ENCODE data around the gene SMYD2. TPM values are rescaled to one million over a fixed set of nuclear protein-coding genes. Genes with fewer than 3 reads are reported as not detected.

Gene SMYD2
- total and polyA plus RNA-seq, 2 of the 8 experiments (the other 6 are each of a cell fraction or from before 2014, with no cell fraction given), result 3.0 to 5.2 TPM

- Histone ChIP-seq H2BK12ac (ENCODE audit: low read depth, low read length) (no peak overlapping the region), H3K9ac (replicated peaks in 1 of 4; ENCODE audit: extremely low read depth in 1 of 4, low read depth in 3 of 4, low read length in 3 of 4) (no peak overlapping the region; a peak in 1 of 7 replicates), H2AFZ (ENCODE audit: low read length) (no peak overlapping the region), H3K4me1 (replicated peaks in 1 of 4; ENCODE audit: control insufficient read depth in 3 of 4, insufficient read depth in 4 of 4, low read length in 3 of 4) (peaks cover 6 to 10% (median 7%) of the 10 kb centered on the region in 4 experiments), H3K36me3 (ENCODE audit: control insufficient read depth in 2 of 4, insufficient read depth in 4 of 4, low read length in 3 of 4) (no peaks in the 10 kb centered on the region), H3K4me2 (ENCODE audit: insufficient read depth in 1 of 2, low read depth in 2 of 2, low read length in 2 of 2) (peak overlapping the region; percentile 55 to 74), H4K8ac (ENCODE audit: extremely low read depth, insufficient read depth, low read length) (no peak overlapping the region), H2BK15ac (ENCODE audit: low read length) (no peak overlapping the region), H3K27me3 (replicated peaks in 1 of 4; ENCODE audit: control insufficient read depth in 3 of 4, extremely low read depth in 1 of 4, insufficient read depth in 3 of 4, low read length in 3 of 4) (peaks cover 13 to 50% (median 42%) of the 10 kb centered on the region in 4 experiments), H3K14ac (ENCODE audit: insufficient read length) (no peak overlapping the region), H3K56ac (replicated peaks; ENCODE audit: insufficient read length, low read depth, low read length) (no peak overlapping the region), H3K9me3 (ENCODE audit: insufficient read depth in 2 of 2, low read depth in 1 of 2, low read length in 1 of 2) (no peaks in the 10 kb centered on the region), H2BK120ac (replicated peaks; ENCODE audit: low read depth, low read length) (no peak overlapping the region), H2AK5ac (ENCODE audit: low read depth, low read length) (peak overlapping the region; percentile 91; the same call in 1 of the 2 replicates), H3K4ac (replicated peaks; ENCODE audit: insufficient read length, low read depth, low read length) (no peak overlapping the region), H3K4me3 (ENCODE audit: extremely low read depth in 1 of 4, insufficient read depth in 2 of 4, low read depth in 3 of 4, low read length in 4 of 4) (peak overlapping the region in 2 of 4 experiments; percentile 11 to 50; a peak in 4 of 8 replicates), H3K79me1 (ENCODE audit: low read depth, low read length) (no peaks in the 10 kb centered on the region), H3K23me2 (ENCODE audit: low read depth, low read length) (peaks cover 2% of the 10 kb centered on the region; the same call in 1 of the 2 replicates), H4K5ac (ENCODE audit: insufficient read length, low read depth, low read length) (no peak overlapping the region), H3K79me2 (ENCODE audit: control insufficient read depth in 1 of 2, insufficient read depth in 2 of 2, low read length in 2 of 2) (no peaks in the 10 kb centered on the region), H3K27ac (ENCODE audit: low read depth, low read length) (no peak overlapping the region), H4K91ac (replicated peaks; ENCODE audit: insufficient read length, low read length) (no peak overlapping the region), H2BK20ac (ENCODE audit: low read length) (no peak overlapping the region), H2BK5ac (ENCODE audit: low read depth, low read length) (no peak overlapping the region), H3K18ac (ENCODE audit: extremely low read depth, low read length) (0 out of 2 replicates have a peak overlapping the region, but pooled peaks have one; percentile 52), H3K23ac (ENCODE audit: insufficient read length) (no peak overlapping the region), H4K20me1 (replicated peaks in 1 of 2; ENCODE audit: control insufficient read depth in 1 of 2, insufficient read depth in 2 of 2, low read length in 2 of 2) (peaks cover 0 to 4% of the 10 kb centered on the region in 2 experiments)
- ChIA-PET CTCF (ENCODE audit: partially characterized antibody) (interaction anchor here (0.7 to 7.9 kb wide), 13 partner anchors 9 to 259 kb away, joined by 3 to 54 read pairs (median 5); partner anchors contain the start of gene SMYD2), POLR2A (ENCODE audit: partially characterized antibody) (interaction anchor here (1.0 to 2.4 kb wide), 2 partner anchors 21 to 28 kb away, joined by 3 to 8 read pairs; no protein-coding TSS in a partner anchor)
- peak; percentile 89 for FAIRE-seq
- DNase-seq (ENCODE audit: low read depth in 1 of 2, low spot score in 2 of 2), result peak; percentile 54 to 63
- WGBS, 2 experiments (ENCODE audit: extremely low coverage in 1 of 2, insufficient coverage in 1 of 2, insufficient read length in 1 of 2, insufficient replicate concordance in 2 of 2, low coverage in 1 of 2, low lambda C conversion rate in 2 of 2, missing lambda C conversion rate in 1 of 2), result 10% methylated on average over 7 of the region's 7 CpGs; no CpG with 5 or more reads in 1 of the 2 experiments
- 0 out of 2 replicates have a peak, but pooled peaks have one; percentile 50 for TF ChIP-seq POLR2AphosphoS5 (IDR thresholded peaks at IDR 0.05; ENCODE audit: low read depth, low read length)
- TF ChIP-seq NANOG (IDR thresholded peaks at IDR 0.05; ENCODE audit: insufficient read depth, low read depth, low read length, poor library complexity, severe bottlenecking), result peak; percentile 43
- peak; percentile 39; the same call in 1 of the 2 replicates for TF ChIP-seq SP1 (IDR thresholded peaks at IDR 0.05; ENCODE audit: low read depth, low read length)
- TF ChIP-seq SIRT6 (IDR thresholded peaks at IDR 0.05; ENCODE audit: low read length), result no peak
- no peak for TF ChIP-seq SRF (IDR thresholded peaks at IDR 0.05; ENCODE audit: low read depth, low read length)
- TF ChIP-seq RXRA (IDR thresholded peaks at IDR 0.05; ENCODE audit: insufficient read depth, low read depth, low read length), result 0 out of 2 replicates have a peak, but pooled peaks have one; percentile 58
Measured at GRCh38 chr1:214289574-214290272, 8.8 kb downstream of the SMYD2 start.

All from H1 (cell line).